Neural cell (in vitro differentiated cells): Measurements from ENCODE around the gene FSIP1. TPM values are rescaled to one million over a fixed set of nuclear protein-coding genes. Genes with fewer than 3 reads are reported as not detected.

Experiments used
- H2AFZ ChIP-seq: fragments of 200-600, 300-800 bp; sonication (generic), shearing (Covaris generic); 2 replicates; pipeline ENCODE4 v1.6.0; 2014; ENCODE audit warnings: low read depth, mild to moderate bottlenecking, antibody characterized with exemption, low read length, moderate library complexity
- H3F3A ChIP-seq: fragments of 200-600 bp; shearing (Covaris generic); 2 replicates; pipeline ENCODE4 v1.6.1; 2016; ENCODE audit warnings: mild to moderate bottlenecking, moderate library complexity, mixed read lengths, antibody characterized with exemption, low read length; ENCODE audit not compliant: insufficient read depth, poor library complexity, severe bottlenecking
- H3K27ac ChIP-seq: fragments of 200-600, 300-800 bp; sonication (generic), shearing (Covaris generic); 2 replicates; pipeline ENCODE4 v1.5.1; 2014; ENCODE audit warnings: mild to moderate bottlenecking, low read length, moderate library complexity
- H3K27me3 ChIP-seq: fragments of 300-800, 200-600 bp; sonication (generic), shearing (Covaris generic); 2 replicates; pipeline ENCODE4 v1.6.0; 2014; ENCODE audit warnings: mild to moderate bottlenecking, low read depth, low read length, moderate library complexity; ENCODE audit not compliant: insufficient read depth
- H3K36me3 ChIP-seq: fragments of 300-800, 200-600 bp; sonication (generic), shearing (Covaris generic); 2 replicates; pipeline ENCODE4 v1.5.1; 2014; ENCODE audit warnings: mild to moderate bottlenecking, antibody characterized with exemption, low read length, moderate library complexity; ENCODE audit not compliant: insufficient read depth
- H3K4me2 ChIP-seq: fragments of 300-800, 200-600 bp; sonication (generic), shearing (Covaris generic); 2 replicates; pipeline ENCODE4 v1.6.0; 2014; ENCODE audit warnings: mild to moderate bottlenecking, low read length
- H3K4me3 ChIP-seq: fragments of 300-800, 200-600 bp; sonication (generic), shearing (Covaris generic); 2 replicates; pipeline ENCODE4 v1.5.1; 2014; ENCODE audit warnings: mild to moderate bottlenecking, low read length, moderate library complexity
- H3K79me2 ChIP-seq: fragments of 200-600 bp; shearing (Covaris generic); replicated peaks from 2 replicates; pipeline ENCODE4 v1.6.0; 2014; ENCODE audit warnings: mild to moderate bottlenecking, low read length, moderate library complexity; ENCODE audit not compliant: insufficient read depth
- H3K9ac ChIP-seq: fragments of 300-800, 200-600 bp; sonication (generic), shearing (Covaris generic); 2 replicates; pipeline ENCODE4 v1.6.1; 2016; ENCODE audit warnings: mild to moderate bottlenecking, low read length, mixed read lengths
- H3K9me2 ChIP-seq: fragments of 200-600 bp; shearing (Covaris generic); 2 replicates; pipeline ENCODE4 v1.6.1; 2016; ENCODE audit warnings: mild to moderate bottlenecking, low read length, mixed read lengths; ENCODE audit not compliant: insufficient read depth
- H3K9me3 ChIP-seq: fragments of 200-600, 300-800 bp; sonication (generic), shearing (Covaris generic); 2 replicates; pipeline ENCODE4 v1.6.1; 2016; ENCODE audit warnings: mild to moderate bottlenecking, mixed run types, low read length, moderate library complexity, mixed read lengths
- H4K20me1 ChIP-seq: fragments of 200-600 bp; shearing (Covaris generic); 2 replicates; pipeline ENCODE4 v1.6.1; 2016; ENCODE audit warnings: mild to moderate bottlenecking, mixed run types; ENCODE audit not compliant: insufficient read depth
- CTCF ChIP-seq: fragments of 450-650 bp; IDR thresholded peaks from 2 replicates; pipeline ENCODE4 v1.5.1; 2014; ENCODE audit warnings: antibody characterized with exemption, mild to moderate bottlenecking, moderate library complexity; ENCODE audit not compliant: poor library complexity, severe bottlenecking
- EP300 ChIP-seq: fragments of 450-650 bp; conservative IDR thresholded peaks from 2 replicates; pipeline ENCODE4 v1.6.1; 2014; ENCODE audit warnings: antibody characterized with exemption, mild to moderate bottlenecking, moderate library complexity; ENCODE audit not compliant: poor library complexity, severe bottlenecking
- EZH2 ChIP-seq: fragments of 200-600, 300-800 bp; shearing (Covaris generic), sonication (generic); IDR thresholded peaks from 2 replicates; pipeline ENCODE4 v1.6.1; 2014; ENCODE audit warnings: antibody characterized with exemption, low read length, borderline replicate concordance, mild to moderate bottlenecking; ENCODE audit not compliant: insufficient read depth, poor library complexity, severe bottlenecking
- MXI1 ChIP-seq: fragments of 450-650 bp; conservative IDR thresholded peaks from 2 replicates; pipeline ENCODE4 v1.6.1; 2014; ENCODE audit warnings: antibody characterized with exemption, mild to moderate bottlenecking; ENCODE audit not compliant: poor library complexity, severe bottlenecking
- POLR2AphosphoS5 ChIP-seq: IDR thresholded peaks from 2 replicates; pipeline ENCODE4 v1.6.1; 2012
- RAD21 ChIP-seq: fragments of 450-650 bp; conservative IDR thresholded peaks from 2 replicates; pipeline ENCODE4 v1.6.1; 2014; ENCODE audit warnings: antibody characterized with exemption, mild to moderate bottlenecking, moderate library complexity
- REST ChIP-seq: IDR thresholded peaks from 2 replicates; pipeline ENCODE4 v1.6.1; 2012; ENCODE audit warnings: borderline replicate concordance
- SMC3 ChIP-seq: fragments of 450-650 bp; conservative IDR thresholded peaks from 2 replicates; pipeline ENCODE4 v1.6.1; 2014; ENCODE audit warnings: antibody characterized with exemption, mild to moderate bottlenecking, moderate library complexity; ENCODE audit not compliant: poor library complexity
- TAF1 ChIP-seq: IDR thresholded peaks from 2 replicates; pipeline ENCODE4 v1.6.1; 2012; ENCODE audit warnings: low read depth
- polyA plus RNA-seq: library from polyadenylated mRNA; depleted of rRNA; stranded (reverse); fragments of >200 nt; gene quantifications from 2 replicates; pipeline ENCODE4 v1.2.3, GENCODE V29; 2014

Gene FSIP1
- polyA plus RNA-seq, 1 donor from 2014 or later: 3.8 TPM

DNA sequence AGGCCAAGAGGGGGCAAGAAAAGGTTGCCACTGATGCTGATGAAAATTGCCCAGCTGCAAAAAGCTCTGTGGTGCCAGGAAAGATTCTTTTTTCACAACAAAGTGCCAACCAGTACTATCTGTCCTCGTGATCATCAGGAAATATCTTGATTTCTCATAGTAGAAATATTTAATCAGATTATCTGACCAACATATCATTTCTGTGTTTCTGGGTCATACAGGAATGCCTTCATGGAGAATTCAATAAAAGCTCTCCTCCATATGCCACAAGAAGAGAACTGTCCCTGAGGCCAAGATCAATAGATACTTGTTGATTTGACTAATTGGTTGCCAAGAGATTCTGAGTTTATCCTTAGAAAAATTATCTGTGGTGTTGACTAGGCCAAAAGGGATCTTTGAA lies 63.5 kb downstream of the FSIP1 start:
- no peaks in the 10 kb centered on the region for H3F3A ChIP-seq
- H3K36me3 ChIP-seq: no peaks in the 10 kb centered on the region
- H2AFZ ChIP-seq: no peak overlapping the region
- no peaks in the 10 kb centered on the region for H3K27me3 ChIP-seq
- H3K4me2 ChIP-seq: no peak overlapping the region
- no peak overlapping the region for H3K9ac ChIP-seq
- TF ChIP-seq TAF1 (no peak), MXI1 (no peak), CTCF (no peak), RAD21 (no peak), POLR2AphosphoS5 (no peak), REST (no peak), EP300 (no peak), EZH2 (no peak), SMC3 (no peak)
- no peaks in the 10 kb centered on the region for H3K9me2 ChIP-seq
- no peaks in the 10 kb centered on the region for H3K79me2 ChIP-seq
- H3K27ac ChIP-seq: no peak overlapping the region
- no peaks in the 10 kb centered on the region for H4K20me1 ChIP-seq
- H3K9me3 ChIP-seq: no peaks in the 10 kb centered on the region
- no peak overlapping the region for H3K4me3 ChIP-seq

GRCh38 chr15:39717134-39717533 lies 65.5 kb downstream of the FSIP1 start:
- no peaks in the 10 kb centered on the region for H3K36me3 ChIP-seq
- H2AFZ ChIP-seq: no peak overlapping the region
- H3K4me2 ChIP-seq: no peak overlapping the region
- no peaks in the 10 kb centered on the region for H3F3A ChIP-seq
- TF ChIP-seq MXI1: no peak
- H3K79me2 ChIP-seq: no peaks in the 10 kb centered on the region
- H3K9ac ChIP-seq: no peak overlapping the region
- H3K27ac ChIP-seq: no peak overlapping the region
- H3K9me3 ChIP-seq: no peaks in the 10 kb centered on the region
- H4K20me1 ChIP-seq: no peaks in the 10 kb centered on the region
- H3K9me2 ChIP-seq: no peaks in the 10 kb centered on the region
- H3K27me3 ChIP-seq: no peaks in the 10 kb centered on the region
- no peak overlapping the region for H3K4me3 ChIP-seq

DNA sequence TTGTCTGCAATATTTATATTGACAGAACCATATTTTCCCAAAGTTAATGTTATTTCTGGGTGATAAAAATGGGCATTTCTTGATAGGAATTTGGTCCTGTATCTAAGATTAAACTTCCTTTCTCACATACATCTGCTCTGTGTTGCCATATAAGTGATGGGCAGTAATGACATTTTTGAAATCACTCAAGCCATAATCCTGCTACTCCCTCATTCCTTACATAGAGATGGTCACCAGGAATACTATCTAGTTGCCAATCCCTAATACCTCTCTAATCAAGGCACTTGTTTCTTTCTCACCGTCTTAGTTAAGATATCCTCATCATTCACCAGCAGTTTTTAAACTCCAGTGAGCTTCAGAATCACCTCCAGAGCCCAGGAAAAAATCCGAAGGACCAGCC lies 68.4 kb downstream of the FSIP1 start:
- H2AFZ ChIP-seq: no peak overlapping the region
- H3K9me3 ChIP-seq: no peaks in the 10 kb centered on the region
- no peaks in the 10 kb centered on the region for H4K20me1 ChIP-seq
- no peak overlapping the region for H3K4me3 ChIP-seq
- H3F3A ChIP-seq: no peaks in the 10 kb centered on the region
- no peaks in the 10 kb centered on the region for H3K36me3 ChIP-seq
- no peak overlapping the region for H3K9ac ChIP-seq
- H3K27ac ChIP-seq: no peak overlapping the region
- TF ChIP-seq CTCF (no peak), SMC3 (no peak), EP300 (no peak), REST (no peak), TAF1 (no peak), EZH2 (no peak), RAD21 (no peak), MXI1 (no peak), POLR2AphosphoS5 (no peak)
- no peaks in the 10 kb centered on the region for H3K9me2 ChIP-seq
- no peaks in the 10 kb centered on the region for H3K79me2 ChIP-seq
- no peaks in the 10 kb centered on the region for H3K27me3 ChIP-seq
- H3K4me2 ChIP-seq: no peak overlapping the region
